SK-N-DZ (cell line): ENCODE results near the gene USH1G.
"Not testable (repeated sequence)": the region's sequence is repeated elsewhere in the genome, so short reads cannot be mapped to it uniquely, and the experiment has no call there.

Experiments used
- DNase-seq: peaks from one replicate; pipeline ENCODE4 v3.0.0-alpha.2; 2015; ENCODE audit warnings: low spot score

USH1G gene

DNA sequence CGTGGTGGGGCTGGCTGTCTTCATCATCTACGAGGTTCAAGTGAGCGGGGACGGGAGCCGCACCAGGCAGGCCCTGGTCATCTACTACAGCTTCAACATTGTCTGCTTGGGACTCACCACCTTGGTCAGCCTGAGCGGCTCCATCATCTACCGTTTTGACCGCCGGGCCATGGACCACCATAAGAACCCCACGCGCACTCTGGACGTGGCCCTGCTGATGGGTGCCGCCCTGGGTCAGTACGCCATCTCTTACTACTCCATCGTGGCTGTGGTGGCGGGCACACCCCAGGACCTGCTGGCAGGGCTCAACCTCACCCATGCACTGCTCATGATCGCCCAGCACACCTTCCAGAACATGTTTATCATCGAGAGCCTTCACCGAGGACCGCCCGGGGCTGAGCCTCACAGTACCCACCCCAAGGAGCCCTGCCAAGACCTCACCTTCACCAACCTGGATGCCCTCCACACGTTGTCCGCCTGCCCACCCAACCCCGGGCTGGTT is 7.5 kb upstream of the USH1G start:
- DNase-seq = no peak

DNA sequence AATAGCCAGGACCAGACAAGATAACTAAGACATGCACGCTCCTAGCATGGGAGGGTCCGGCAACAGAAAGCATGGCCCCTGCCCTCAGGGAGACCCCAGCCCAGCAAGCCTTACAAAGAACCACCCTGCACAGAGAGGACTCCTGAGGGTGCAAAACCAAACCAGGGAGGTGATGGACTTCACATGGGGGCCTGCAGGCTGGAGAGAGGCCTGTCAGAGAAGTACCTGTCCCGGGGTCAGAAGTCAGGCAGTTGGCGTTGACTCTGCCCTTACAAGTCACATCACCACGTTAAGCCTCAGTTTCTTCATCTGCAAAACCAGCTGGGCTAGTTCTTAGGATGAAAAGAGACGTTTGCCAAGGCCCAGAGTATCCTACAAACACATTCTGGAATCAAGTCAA is 5.7 kb upstream of the USH1G start:
- no peak for DNase-seq

- no peak for DNase-seq
Measured at GRCh38 chr17:74925242-74925641, 2.2 kb upstream of the USH1G start.

DNA sequence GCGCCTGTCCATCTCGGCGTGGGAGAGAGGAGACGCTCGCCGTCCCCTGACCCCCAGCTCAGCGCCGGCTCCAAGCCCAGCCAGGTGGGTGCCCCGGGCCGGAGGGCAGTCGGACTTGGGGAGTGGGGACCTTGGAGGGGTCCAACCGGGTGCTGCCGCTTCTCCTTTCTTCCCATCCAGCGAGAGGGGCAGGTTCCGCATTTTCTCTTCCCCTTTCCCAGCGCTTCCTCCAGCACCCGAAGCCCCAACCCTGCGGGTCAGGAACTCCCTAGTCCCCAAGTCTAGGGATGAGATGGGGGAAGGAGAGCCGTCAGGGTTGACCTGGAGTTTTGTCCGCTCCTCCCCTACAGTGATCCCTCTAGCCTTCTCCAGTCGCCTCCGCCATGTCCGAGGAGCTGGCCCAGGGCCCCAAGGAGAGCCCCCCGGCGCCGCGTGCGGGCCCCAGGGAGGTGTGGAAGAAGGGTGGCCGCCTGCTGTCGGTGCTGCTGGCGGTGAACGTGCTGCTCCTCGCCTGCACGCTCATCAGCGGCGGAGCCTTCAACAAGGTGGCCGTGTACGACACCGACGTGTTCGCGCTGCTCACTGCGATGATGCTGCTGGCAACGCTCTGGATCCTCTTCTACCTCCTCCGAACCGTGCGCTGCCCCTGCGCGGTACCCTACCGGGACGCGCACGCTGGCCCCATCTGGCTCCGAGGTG is 1.3 kb upstream of the USH1G start, which contains the start of gene OTOP2:
OTOP2 (plus strand) TSS at position 24 of the 699 bp plus-strand sequence; CDS start at position 384, 360 bp downstream.
- no peak for DNase-seq

DNA sequence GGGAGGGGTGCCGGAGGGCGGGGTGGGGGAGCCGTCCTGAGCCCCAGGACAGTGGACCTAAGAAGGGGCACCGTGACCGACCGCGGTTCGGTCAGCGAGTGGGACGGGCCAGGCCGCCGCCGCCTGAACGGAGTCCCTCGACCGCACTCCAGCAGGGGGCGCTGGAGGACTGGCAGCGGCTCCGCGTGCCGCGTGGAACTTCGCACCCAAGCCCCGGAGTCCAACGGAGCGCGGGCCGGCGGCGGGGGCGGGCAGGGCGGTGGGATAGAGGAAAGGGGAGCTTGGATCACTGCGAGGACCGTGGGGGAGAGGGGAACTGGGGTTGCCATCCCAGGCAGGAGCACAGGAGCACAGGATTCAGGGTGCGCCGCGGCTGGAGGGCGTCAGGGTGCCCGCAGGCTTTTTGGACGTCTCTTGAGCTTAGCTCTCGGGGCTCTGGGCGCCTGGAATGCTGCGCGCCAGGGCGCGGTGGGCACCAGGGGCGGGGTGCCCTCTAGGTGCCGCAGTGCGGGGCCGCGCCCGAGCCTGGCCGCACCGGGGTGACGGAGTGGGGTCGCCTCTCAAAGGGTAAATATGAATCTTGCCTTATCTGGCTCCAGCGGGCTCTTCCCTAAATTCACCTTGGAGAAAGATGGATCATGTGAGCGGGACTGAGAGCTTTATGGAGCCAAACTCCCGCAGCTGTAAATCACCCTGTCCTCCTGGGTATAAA is 639 bp upstream of the USH1G start:
- DNase-seq = peak; percentile 43

GRCh38 chr17:74922172-74922571 is 883 bp downstream of the USH1G start:
- DNase-seq = no peak

- no peak for DNase-seq
Measured at GRCh38 chr17:74921769-74922168, 1.3 kb downstream of the USH1G start.

DNA sequence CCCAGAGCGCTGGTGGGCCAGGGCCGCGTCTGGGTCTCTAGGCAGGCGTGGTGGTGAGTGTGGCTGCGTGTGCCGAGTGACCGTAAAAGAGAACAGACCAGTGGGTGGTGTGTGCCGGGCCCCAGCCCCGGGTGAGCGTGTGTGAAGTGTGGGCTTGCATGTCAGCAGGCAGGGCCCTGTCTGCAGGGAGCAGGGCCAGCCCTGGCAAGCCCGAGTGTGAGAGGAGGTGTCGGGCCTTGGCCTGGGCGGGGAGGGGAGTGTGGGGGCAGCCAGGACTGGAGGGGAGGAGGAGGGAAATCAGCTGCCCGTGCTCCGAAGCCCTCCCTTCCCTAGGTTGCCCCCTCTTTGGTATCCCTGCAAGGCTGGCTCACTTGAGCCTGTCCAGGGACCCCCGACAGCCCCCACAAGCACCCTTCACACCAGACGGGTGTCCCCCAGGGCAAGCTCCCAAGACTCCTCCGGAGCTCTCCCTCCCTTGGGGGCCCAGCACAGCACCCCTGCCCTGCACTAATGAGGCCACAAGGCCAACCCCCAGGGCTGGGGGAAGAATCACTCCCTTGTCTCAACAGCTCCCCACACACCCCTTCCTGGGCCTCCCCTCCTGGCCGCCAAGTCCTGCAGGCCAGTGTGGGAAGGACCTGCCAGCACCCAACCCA is 1.9 kb downstream of the USH1G start:
- DNase-seq = no peak

DNA sequence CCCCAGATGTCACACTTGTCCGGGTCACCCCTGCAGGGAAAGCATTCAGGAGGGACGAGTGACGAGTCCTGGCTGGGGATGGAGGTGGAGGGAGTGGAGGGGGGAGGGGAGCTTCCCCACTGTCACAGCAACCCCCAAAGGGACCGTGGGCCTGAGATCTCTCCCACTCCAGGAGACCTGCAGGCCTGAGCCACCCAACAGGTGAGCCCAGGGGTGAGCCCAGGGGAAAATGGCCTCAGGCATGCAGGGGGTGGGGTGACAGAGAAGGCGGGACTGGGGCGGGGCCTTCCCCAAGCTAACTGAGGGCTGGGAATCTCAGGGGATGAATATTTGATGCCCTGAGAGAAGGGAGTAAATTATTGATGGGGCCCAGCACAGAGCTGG is 2.4 kb downstream of the USH1G start:
- no peak for DNase-seq

GRCh38 chr17:74920306-74920620 is 2.8 kb downstream of the USH1G start:
- no peak for DNase-seq

- DNase-seq = peak; percentile 77
Measured at GRCh38 chr17:74919440-74920305, 3.4 kb downstream of the USH1G start.

DNA sequence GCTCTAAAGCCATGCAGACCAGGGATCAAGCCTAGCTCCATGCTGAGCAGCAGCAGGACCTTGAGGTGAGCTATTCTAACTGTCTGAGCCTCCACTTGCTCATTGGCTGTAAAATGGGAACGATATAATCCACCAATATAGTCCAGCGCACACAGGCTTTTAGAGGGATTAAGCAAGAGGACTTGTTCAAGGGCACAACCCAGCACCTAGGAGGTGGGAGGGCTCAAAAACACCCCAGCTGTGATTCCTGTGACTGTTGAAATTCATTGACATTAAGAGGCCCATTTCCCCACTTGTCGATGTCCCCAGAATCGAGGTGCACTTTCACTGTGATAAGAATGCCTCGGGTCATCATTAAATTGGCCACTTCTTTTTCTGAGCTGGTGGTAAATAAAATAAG is 4.1 kb downstream of the USH1G start:
- DNase-seq = no peak

DNA sequence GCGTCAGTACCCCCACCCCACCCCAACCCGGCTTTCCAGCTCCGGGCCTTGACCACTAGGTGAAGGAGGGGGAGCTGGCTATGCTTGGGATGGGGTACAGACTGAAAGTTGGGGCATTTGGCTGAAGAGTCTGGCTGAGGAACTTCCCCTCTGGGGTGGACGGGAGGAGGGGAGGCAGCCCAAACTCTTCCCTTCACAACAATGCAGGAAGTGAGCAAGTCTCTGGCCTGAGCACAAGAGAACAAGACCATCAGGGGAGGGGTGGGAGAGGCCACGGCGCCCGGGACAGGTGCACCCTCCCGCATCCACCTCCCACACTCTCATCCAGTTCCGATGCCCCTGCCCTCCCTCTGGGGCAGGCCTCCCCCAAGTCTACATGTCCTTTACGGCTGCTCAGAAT is 5.6 kb downstream of the USH1G start:
- no peak for DNase-seq

- no peak for DNase-seq
Measured at GRCh38 chr17:74916851-74917199, 6.2 kb downstream of the USH1G start.

- DNase-seq = no peak
Measured at GRCh38 chr17:74916136-74916850, 6.8 kb downstream of the USH1G start.

DNA sequence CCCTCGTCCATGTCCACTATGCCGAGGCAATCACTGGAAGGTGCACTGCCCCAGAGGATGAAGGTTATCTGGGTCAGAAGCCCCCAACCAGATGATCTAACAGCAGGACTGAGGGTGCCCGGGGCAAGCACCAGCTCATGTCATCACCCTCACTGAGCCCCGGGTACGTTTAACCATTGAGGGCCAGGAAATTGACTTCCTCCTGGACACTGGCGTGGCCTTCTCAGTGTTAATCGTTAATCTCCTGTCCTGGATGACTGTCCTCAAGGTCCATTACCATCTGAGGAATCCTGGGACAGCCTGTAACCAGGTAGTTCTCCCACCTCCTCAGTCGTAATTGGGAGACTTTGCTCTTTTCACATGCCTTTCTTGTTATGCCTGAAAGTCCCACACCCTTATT is 11.6 kb downstream of the USH1G start:
- not testable (repeated sequence) for DNase-seq

- DNase-seq = not testable (repeated sequence)
Measured at GRCh38 chr17:74909097-74909496, 14.0 kb downstream of the USH1G start.

DNA sequence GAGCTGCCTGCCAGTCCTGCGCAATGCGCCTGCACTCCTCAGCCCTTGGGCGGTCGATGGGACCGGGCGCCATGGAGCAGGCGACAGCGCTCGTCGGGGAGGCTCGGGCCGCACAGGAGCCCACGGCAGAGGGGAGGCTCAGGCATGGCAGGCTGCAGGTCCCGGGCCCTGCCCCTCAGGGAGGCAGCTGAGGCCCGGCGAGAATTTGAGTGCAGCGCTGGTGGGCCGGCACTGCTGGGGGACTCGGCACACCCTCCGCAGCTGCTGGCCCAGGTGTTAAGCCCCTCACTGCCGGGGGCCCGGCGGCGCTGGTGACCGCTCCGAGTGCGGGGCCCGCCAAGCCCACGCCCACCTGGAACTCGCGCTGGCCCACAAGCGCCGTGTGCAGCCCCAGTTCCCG is 16.0 kb downstream of the USH1G start:
- DNase-seq = no peak

GRCh38 chr17:74906214-74906793 is 16.8 kb downstream of the USH1G start:
- DNase-seq = not testable (repeated sequence)

DNA sequence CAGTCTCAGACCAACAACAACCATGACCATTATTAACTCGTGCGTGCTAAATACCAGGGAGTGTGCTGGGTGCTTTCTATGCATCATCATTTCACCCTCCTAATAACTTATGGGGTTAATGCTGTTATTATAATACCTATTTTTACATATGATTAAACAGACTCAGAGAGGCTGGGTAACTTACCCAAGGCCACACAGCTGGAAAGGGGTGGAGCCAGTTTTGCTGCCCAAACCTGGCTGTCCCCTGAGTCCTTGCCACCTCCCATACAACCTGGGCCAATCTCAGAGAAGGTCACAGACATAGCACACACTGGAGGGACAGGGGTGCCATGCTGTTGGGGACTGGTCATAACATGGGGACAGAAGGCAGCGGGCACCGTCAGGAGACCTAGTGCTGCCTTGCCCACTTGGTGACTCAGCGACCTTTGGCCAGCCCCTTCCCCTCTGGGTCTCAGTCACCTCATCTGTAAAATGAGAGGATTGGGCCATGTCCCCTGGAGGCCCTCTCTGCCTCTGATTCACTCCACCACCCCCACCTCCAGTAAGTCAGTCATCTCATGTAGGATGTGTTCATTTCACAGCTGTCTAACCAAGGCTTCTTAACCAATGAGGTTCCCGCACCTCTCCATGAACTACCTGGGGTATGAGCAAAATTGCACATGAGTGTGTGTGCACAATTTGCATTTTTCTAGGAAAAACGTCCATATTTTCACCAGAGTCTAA is 18.2 kb downstream of the USH1G start:
- no peak for DNase-seq
